DND-41 (cell line): ENCODE data around the gene ESRP2.

ENCODE experiments used
- ATAC-seq: fragments of 200-7000 bp; cut with Tn5 transposase; 3 replicates; pipeline ENCODE4 v1.9.1; 2021; ENCODE audit warnings: low read depth; ENCODE audit not compliant: insufficient read depth
- DNase-seq: peaks from one replicate; pipeline ENCODE4 v3.0.0-alpha.2; 2020
- H2AFZ ChIP-seq: 2 replicates; pipeline ENCODE4 v1.6.0; 2012; ENCODE audit warnings: low read depth, low read length
- H3K27ac ChIP-seq: 2 replicates; pipeline ENCODE4 v1.5.1; 2012; ENCODE audit warnings: low read length, inconsistent platforms
- H3K27me3 ChIP-seq: fragments of 200-600 bp; sonication (generic); 2 replicates; pipeline ENCODE4 v1.6.0; 2012; ENCODE audit warnings: low read length, mild to moderate bottlenecking, inconsistent platforms; ENCODE audit not compliant: insufficient read depth, poor library complexity
- H3K36me3 ChIP-seq: 2 replicates; pipeline ENCODE4 v1.5.1; 2012; ENCODE audit warnings: low read length, inconsistent platforms; ENCODE audit not compliant: insufficient read depth
- H3K4me1 ChIP-seq: 2 replicates; pipeline ENCODE4 v1.5.1; 2012; ENCODE audit warnings: mild to moderate bottlenecking, low read length; ENCODE audit not compliant: insufficient read depth
- H3K4me2 ChIP-seq: 2 replicates; pipeline ENCODE4 v1.6.0; 2012; ENCODE audit warnings: mild to moderate bottlenecking, moderate library complexity, low read length, inconsistent platforms; ENCODE audit not compliant: insufficient read depth
- H3K4me3 ChIP-seq, 2 experiments: fragments of 200-600 bp in 1 of 2; shearing (Covaris generic) in 1 of 2; 2 replicates each; pipeline ENCODE4 v1.5.1; 2012 to 2016; ENCODE audit warnings: inconsistent platforms in 2 of 2, low read length in 2 of 2, mild to moderate bottlenecking in 2 of 2, low read depth in 1 of 2, moderate library complexity in 1 of 2
- H3K79me2 ChIP-seq: 2 replicates; pipeline ENCODE4 v1.6.0; 2012; ENCODE audit warnings: low read length, inconsistent platforms; ENCODE audit not compliant: insufficient read depth
- H3K9ac ChIP-seq: 2 replicates; pipeline ENCODE4 v1.6.0; 2012; ENCODE audit warnings: low read depth, mild to moderate bottlenecking, inconsistent platforms, low read length, moderate library complexity
- H3K9me3 ChIP-seq: 2 replicates; pipeline ENCODE4 v1.5.1; 2012; ENCODE audit warnings: low read length, moderate library complexity, mild to moderate bottlenecking, inconsistent platforms; ENCODE audit not compliant: insufficient read depth, severe bottlenecking
- H4K20me1 ChIP-seq: 2 replicates; pipeline ENCODE4 v1.6.0; 2012; ENCODE audit warnings: low read length; ENCODE audit not compliant: insufficient read depth
- EZH2 ChIP-seq: IDR thresholded peaks from 3 replicates; pipeline ENCODE4 v1.6.1; 2012; ENCODE audit warnings: borderline replicate concordance, low read depth, mild to moderate bottlenecking, moderate library complexity, low read length, inconsistent platforms; ENCODE audit not compliant: severe bottlenecking
- TF ChIP-seq, protein P1 (sequence below): IDR thresholded peaks from 2 replicates; pipeline ENCODE4 v1.5.1; 2012; ENCODE audit warnings: borderline replicate concordance, low read length, moderate library complexity, mild to moderate bottlenecking; ENCODE audit not compliant: poor library complexity, severe bottlenecking; ENCODE audit errors: extremely low read depth

Gene ESRP2

DNA sequence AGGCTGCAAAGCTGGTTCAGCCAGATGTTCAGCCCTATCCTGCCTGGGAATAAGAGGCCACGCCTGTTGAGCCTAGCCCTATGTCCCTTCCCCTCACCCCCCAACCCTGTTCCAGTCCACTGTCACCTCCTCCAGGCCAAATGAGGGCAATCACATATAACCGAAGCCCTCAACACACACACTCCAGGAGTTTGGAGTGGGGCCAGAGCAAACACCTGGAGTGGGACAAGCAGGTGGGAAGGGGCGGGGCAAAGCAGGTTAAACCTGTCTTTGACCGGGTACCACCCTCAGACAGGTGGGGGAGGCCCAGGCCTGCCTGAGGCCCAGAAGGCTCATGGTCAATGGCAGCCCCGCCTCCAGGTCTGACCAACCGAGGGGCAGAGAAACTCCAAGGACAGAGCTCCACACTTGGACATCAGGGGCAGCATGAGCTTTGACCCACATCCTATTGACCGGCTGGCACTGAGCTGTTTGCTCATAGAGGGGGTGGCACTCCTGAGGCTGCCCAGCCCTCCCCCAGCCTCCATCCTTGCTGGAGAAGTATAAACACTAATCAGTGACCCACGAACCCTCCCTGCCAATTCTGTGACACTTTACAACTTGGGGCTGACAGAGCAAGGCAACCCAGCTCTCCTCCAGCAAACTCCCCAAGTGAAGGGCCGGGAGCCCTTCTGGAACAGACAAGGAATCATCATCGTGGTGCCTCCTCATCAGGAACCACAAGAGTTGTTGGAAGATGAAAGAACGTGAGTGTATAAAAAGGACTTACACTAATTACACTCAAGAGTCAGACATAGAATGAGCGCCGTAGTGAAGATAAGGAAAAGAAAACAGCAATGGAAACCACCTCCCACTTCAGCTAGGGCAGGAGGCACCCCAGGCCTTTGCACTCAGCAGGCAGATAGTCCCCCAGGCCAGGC lies 1.5 kb downstream of the ESRP2 start:
- H3K9me3 ChIP-seq = no peaks in the 10 kb centered on the region
- H3K79me2 ChIP-seq = no peaks in the 10 kb centered on the region
- H3K36me3 ChIP-seq = peaks cover 26% of the 10 kb centered on the region
- H3K4me2 ChIP-seq = no peak overlapping the region
- no peaks in the 10 kb centered on the region for H3K27me3 ChIP-seq
- H3K4me3 ChIP-seq = no peak overlapping the region
- TF ChIP-seq, protein P1, sequence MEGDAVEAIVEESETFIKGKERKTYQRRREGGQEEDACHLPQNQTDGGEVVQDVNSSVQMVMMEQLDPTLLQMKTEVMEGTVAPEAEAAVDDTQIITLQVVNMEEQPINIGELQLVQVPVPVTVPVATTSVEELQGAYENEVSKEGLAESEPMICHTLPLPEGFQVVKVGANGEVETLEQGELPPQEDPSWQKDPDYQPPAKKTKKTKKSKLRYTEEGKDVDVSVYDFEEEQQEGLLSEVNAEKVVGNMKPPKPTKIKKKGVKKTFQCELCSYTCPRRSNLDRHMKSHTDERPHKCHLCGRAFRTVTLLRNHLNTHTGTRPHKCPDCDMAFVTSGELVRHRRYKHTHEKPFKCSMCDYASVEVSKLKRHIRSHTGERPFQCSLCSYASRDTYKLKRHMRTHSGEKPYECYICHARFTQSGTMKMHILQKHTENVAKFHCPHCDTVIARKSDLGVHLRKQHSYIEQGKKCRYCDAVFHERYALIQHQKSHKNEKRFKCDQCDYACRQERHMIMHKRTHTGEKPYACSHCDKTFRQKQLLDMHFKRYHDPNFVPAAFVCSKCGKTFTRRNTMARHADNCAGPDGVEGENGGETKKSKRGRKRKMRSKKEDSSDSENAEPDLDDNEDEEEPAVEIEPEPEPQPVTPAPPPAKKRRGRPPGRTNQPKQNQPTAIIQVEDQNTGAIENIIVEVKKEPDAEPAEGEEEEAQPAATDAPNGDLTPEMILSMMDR = no peak
- TF ChIP-seq EZH2 = no peak
- H3K9ac ChIP-seq = no peak overlapping the region
- ATAC-seq = no peak
- DNase-seq = no peak
- H3K27ac ChIP-seq = no peak overlapping the region
- H2AFZ ChIP-seq = no peak overlapping the region
- H4K20me1 ChIP-seq = peaks cover 12% of the 10 kb centered on the region
- H3K4me1 ChIP-seq = no peaks in the 10 kb centered on the region

DNA sequence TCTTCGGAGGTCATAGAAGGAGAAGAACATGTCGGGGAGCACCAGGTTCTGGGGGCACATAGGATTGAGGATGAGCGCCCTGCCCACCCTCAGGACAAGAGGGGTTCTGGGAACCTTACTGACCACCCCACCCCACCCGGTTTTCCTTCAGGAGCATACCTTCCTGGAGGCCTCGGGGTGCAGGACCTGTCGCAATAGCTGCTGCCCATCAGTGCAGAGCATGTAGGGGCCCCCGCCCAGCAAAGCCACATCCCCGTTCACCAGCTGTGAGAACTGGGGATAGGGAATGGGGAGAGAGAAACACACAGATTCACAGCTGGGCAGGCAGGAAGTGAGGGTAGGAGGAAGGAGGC lies 2.1 kb downstream of the ESRP2 start:
- TF ChIP-seq, protein P1 = no peak
- no peak for TF ChIP-seq EZH2
- H3K27me3 ChIP-seq = no peaks in the 10 kb centered on the region
- H3K9ac ChIP-seq = no peak overlapping the region
- H3K4me3 ChIP-seq = no peak overlapping the region
- H3K27ac ChIP-seq = no peak overlapping the region
- no peaks in the 10 kb centered on the region for H3K79me2 ChIP-seq
- no peaks in the 10 kb centered on the region for H3K9me3 ChIP-seq
- peaks cover 30% of the 10 kb centered on the region for H3K36me3 ChIP-seq
- peak; percentile 39; the same call in 2 of the 3 replicates for ATAC-seq
- peaks cover 12% of the 10 kb centered on the region for H4K20me1 ChIP-seq
- no peak overlapping the region for H2AFZ ChIP-seq
- H3K4me2 ChIP-seq = no peak overlapping the region
- H3K4me1 ChIP-seq = no peaks in the 10 kb centered on the region
- peak; percentile 38 for DNase-seq

DNA sequence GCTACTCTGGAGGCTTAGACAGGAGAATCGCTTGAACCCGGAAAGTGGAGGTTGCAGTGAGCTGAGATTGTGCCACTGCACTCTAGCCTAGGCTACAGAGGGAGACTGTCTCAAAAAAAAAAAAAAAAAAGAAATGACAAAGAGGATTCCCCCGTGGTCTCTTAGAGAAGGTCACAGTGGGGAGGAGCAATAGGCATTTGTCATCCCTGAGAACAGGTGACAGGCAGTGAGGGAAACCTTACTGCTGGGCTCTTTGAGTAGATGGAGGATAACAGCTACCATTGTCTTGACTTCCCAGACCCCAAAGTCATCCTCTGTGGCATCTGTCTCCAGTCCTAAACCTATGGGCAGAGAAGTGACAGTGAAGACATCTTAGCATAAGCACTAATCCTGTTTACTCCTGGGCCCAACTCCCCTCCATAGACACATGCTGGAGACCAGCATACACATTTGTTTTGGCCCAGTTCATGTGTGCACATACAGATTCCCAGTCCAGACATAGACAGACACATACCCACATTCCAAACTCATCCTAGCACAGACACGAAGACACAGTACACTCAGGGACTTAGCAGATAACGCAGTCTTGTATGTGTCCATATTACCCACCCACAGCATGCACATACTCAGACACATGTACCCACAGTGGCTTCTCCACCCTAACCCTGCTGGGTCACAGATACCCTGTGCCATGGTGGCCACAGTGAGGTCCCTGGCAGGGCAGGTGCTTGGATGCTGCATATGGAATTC lies 2.7 kb downstream of the ESRP2 start:
- Histone ChIP-seq H3K4me2 (no peak overlapping the region), H3K4me3 (no peak overlapping the region), H3K9ac (no peak overlapping the region), H3K27me3 (no peaks in the 10 kb centered on the region), H3K27ac (no peak overlapping the region), H3K4me1 (no peaks in the 10 kb centered on the region), H3K9me3 (no peaks in the 10 kb centered on the region), H4K20me1 (peaks cover 12% of the 10 kb centered on the region), H3K79me2 (no peaks in the 10 kb centered on the region), H3K36me3 (peaks cover 36% of the 10 kb centered on the region), H2AFZ (no peak overlapping the region)
- no peak for DNase-seq
- no peak for TF ChIP-seq EZH2
- TF ChIP-seq, protein P1 = no peak
- ATAC-seq = no peak
